Natural killer cell (primary cell): ENCODE data around the gene PATL1. TPM values are rescaled to one million over a fixed set of nuclear protein-coding genes. Genes with fewer than 3 reads are reported as not detected.

Source experiments
- ATAC-seq, 3 donors: fragments of 150-1000 bp in 2 of 3; fragments of 200-7000 bp in 1 of 3; cut with Tn5 transposase; 1 replicate in 1 of 3; 2 replicates in 2 of 3; pipeline ENCODE4 v1.10.0; 2021; ENCODE audit warnings: mild to moderate bottlenecking in 2 of 3, moderate library complexity in 2 of 3
- DNase-seq, 2 donors: peaks; one replicate each; pipeline versions ENCODE4 v3.0.0 to v3.0.0-alpha.2; 2013 to 2021; ENCODE audit warnings: mixed read lengths in 1 of 2
- H3K27ac ChIP-seq: one replicate; pipeline ENCODE4 v1.5.1; 2013; ENCODE audit warnings: mild to moderate bottlenecking, low read length
- H3K27me3 ChIP-seq: one replicate; pipeline ENCODE4 v1.6.1; 2013; ENCODE audit warnings: low read length; ENCODE audit not compliant: control insufficient read depth, insufficient read depth
- H3K36me3 ChIP-seq: one replicate; pipeline ENCODE4 v1.6.1; 2013; ENCODE audit warnings: low read length; ENCODE audit not compliant: control insufficient read depth, insufficient read depth
- H3K4me1 ChIP-seq: one replicate; pipeline ENCODE4 v1.6.1; 2013; ENCODE audit warnings: low read length; ENCODE audit not compliant: control insufficient read depth, insufficient read depth
- H3K4me3 ChIP-seq: one replicate; pipeline ENCODE4 v1.5.1; 2013; ENCODE audit warnings: low read length
- H3K9me3 ChIP-seq: one replicate; pipeline ENCODE4 v1.6.1; 2013; ENCODE audit warnings: low read length; ENCODE audit not compliant: control insufficient read depth, insufficient read depth
- H3K27ac Mint-ChIP-seq, 2 donors: one replicate each; pipeline ENCODE4 v1.8.0; 2022; ENCODE audit warnings: mild to moderate bottlenecking in 2 of 2, mixed read lengths in 2 of 2, moderate library complexity in 1 of 2
- H3K27me3 Mint-ChIP-seq, 2 donors: one replicate each; pipeline ENCODE4 v1.8.0; 2022; ENCODE audit warnings: low read depth in 2 of 2, mixed read lengths in 2 of 2
- H3K36me3 Mint-ChIP-seq: one replicate; pipeline ENCODE4 v1.8.0; 2022; ENCODE audit warnings: mixed read lengths
- H3K4me1 Mint-ChIP-seq, 2 donors: one replicate each; pipeline ENCODE4 v1.8.0; 2022; ENCODE audit warnings: mixed read lengths in 2 of 2
- H3K4me3 Mint-ChIP-seq: one replicate; pipeline ENCODE4 v1.8.0; 2022; ENCODE audit warnings: mild to moderate bottlenecking, moderate library complexity, mixed read lengths
- H3K9me3 Mint-ChIP-seq, 2 donors: one replicate each; pipeline ENCODE4 v1.8.0; 2022; ENCODE audit warnings: mixed read lengths in 2 of 2
- CTCF ChIP-seq: fragments of 200-600 bp; IDR thresholded peaks from one replicate; pipeline ENCODE4 v1.8.0; 2022; ENCODE audit warnings: antibody characterized with exemption
- WGBS: methylation state at CpG from one replicate; pipeline ENCODE4 v1.1.7; 2013; ENCODE audit warnings: missing lambda C conversion rate; ENCODE audit not compliant: insufficient coverage; 5-methylcytosine and 5-hydroxymethylcytosine counted together
- intact Hi-C: fragments of 100-400 bp; cut with micrococcal nuclease; formaldehyde crosslinking; loops from one replicate; pipeline ENCODE4 v1.14.2; 2022
- total RNA-seq, 4 donors: library from RNA; stranded (reverse); fragments of 120-200 nt in 1 of 4; gene quantifications; one replicate each; pipeline versions ENCODE4 v1.2.3 to v1.2.4, GENCODE V29; 2013 to 2022

PATL1 gene
- total RNA-seq, 3 donors from 2014 or later (not counting 1 experiment from before 2014, with no cell fraction given) = 56.8 to 69.4 (median 58.1) TPM

GRCh38 chr11:59673291-59673690 lies 4.5 kb upstream of the PATL1 start:
- WGBS = 86% methylated on average over 2 of the region's 2 CpGs
- Mint-ChIP-seq H3K4me1 (peaks cover 8 to 9% of the 10 kb centered on the region in 2 donors), H3K9me3 (no peaks in the 10 kb centered on the region), H3K4me3 (no peak overlapping the region), H3K36me3 (no peaks in the 10 kb centered on the region), H3K27ac (no peak overlapping the region), H3K27me3 (peaks cover 0 to 12% of the 10 kb centered on the region in 2 donors)
- H3K4me3 ChIP-seq = no peak overlapping the region
- no peak for DNase-seq
- H3K36me3 ChIP-seq = no peaks in the 10 kb centered on the region
- ATAC-seq = no peak
- intact Hi-C loops = no loop called here
- no peak for TF ChIP-seq CTCF
- H3K27ac ChIP-seq = no peak overlapping the region
- H3K4me1 ChIP-seq = peaks cover 11% of the 10 kb centered on the region
- H3K27me3 ChIP-seq = no peaks in the 10 kb centered on the region
- no peaks in the 10 kb centered on the region for H3K9me3 ChIP-seq

GRCh38 chr11:59671471-59671870 lies 2.6 kb upstream of the PATL1 start:
- 96% methylated on average over 9 of the region's 11 CpGs for WGBS
- no peak for DNase-seq
- no peak overlapping the region for H3K4me3 Mint-ChIP-seq
- H3K36me3 Mint-ChIP-seq = no peaks in the 10 kb centered on the region
- H3K4me1 ChIP-seq = peaks cover 18% of the 10 kb centered on the region
- peaks cover 3% of the 10 kb centered on the region for H3K36me3 ChIP-seq
- no peak for ATAC-seq
- intact Hi-C loops = no loop called here
- TF ChIP-seq CTCF = no peak
- no peaks in the 10 kb centered on the region for H3K9me3 Mint-ChIP-seq
- peak overlapping the region in 1 of 2 donors; percentile 20 for H3K27ac Mint-ChIP-seq
- no peaks in the 10 kb centered on the region for H3K27me3 ChIP-seq
- peaks cover 25 to 26% of the 10 kb centered on the region in 2 donors for H3K4me1 Mint-ChIP-seq
- H3K9me3 ChIP-seq = no peaks in the 10 kb centered on the region
- peaks cover 0 to 12% of the 10 kb centered on the region in 2 donors for H3K27me3 Mint-ChIP-seq
- no peak overlapping the region for H3K27ac ChIP-seq
- no peak overlapping the region for H3K4me3 ChIP-seq

GRCh38 chr11:59669611-59670009 lies 773 bp upstream of the PATL1 start:
- Histone ChIP-seq H3K9me3 (no peaks in the 10 kb centered on the region), H3K27me3 (no peaks in the 10 kb centered on the region), H3K4me1 (peaks cover 18% of the 10 kb centered on the region), H3K27ac (peak overlapping the region; percentile 99), H3K4me3 (peak overlapping the region; percentile 83), H3K36me3 (peaks cover 21% of the 10 kb centered on the region)
- intact Hi-C loops = loop anchor here (1.0 to 2.0 kb wide), 3 partner anchors 53 to 141 kb away; partner anchors contain the start of gene MRPL16
- peak overlapping the region; percentile 98 to 100 for H3K27ac Mint-ChIP-seq
- no peaks in the 10 kb centered on the region for H3K27me3 Mint-ChIP-seq
- DNase-seq (no peak), ATAC-seq (no peak)
- no peaks in the 10 kb centered on the region for H3K36me3 Mint-ChIP-seq
- no peak for TF ChIP-seq CTCF
- no peaks in the 10 kb centered on the region for H3K9me3 Mint-ChIP-seq
- 12% methylated on average over 22 of the region's 22 CpGs for WGBS
- H3K4me1 Mint-ChIP-seq = peaks cover 29 to 34% of the 10 kb centered on the region in 2 donors
- H3K4me3 Mint-ChIP-seq = peak overlapping the region; percentile 94
